Endothelial cell of umbilical vein (primary cell): ENCODE measurements around the gene PLD6.

Source experiments
- CTCF ChIP-seq, 2 donors: IDR thresholded peaks; 1 replicate in 1 of 2; 2 replicates in 1 of 2; pipeline ENCODE4 v1.5.1; 2011; ENCODE audit warnings: low read length in 2 of 2, mild to moderate bottlenecking in 2 of 2, moderate library complexity in 2 of 2, control low read depth in 1 of 2, inconsistent platforms in 1 of 2, low read depth in 1 of 2; ENCODE audit not compliant: insufficient read depth in 1 of 2; ENCODE audit errors: extremely low read depth in 1 of 2
- EZH2 ChIP-seq: IDR thresholded peaks from 2 replicates; pipeline ENCODE4 v1.6.1; 2012; ENCODE audit warnings: borderline replicate concordance, low read depth, mild to moderate bottlenecking, moderate library complexity, low read length, inconsistent platforms; ENCODE audit not compliant: severe bottlenecking
- POLR2A ChIP-seq: IDR thresholded peaks from 2 replicates; pipeline ENCODE4 v1.6.1; 2012; ENCODE audit warnings: low read depth, mild to moderate bottlenecking, control low read depth, low read length
- POLR2AphosphoS5 ChIP-seq: IDR thresholded peaks from 2 replicates; pipeline ENCODE4 v1.6.1; 2012; ENCODE audit warnings: low read depth, mild to moderate bottlenecking, control low read depth, low read length, moderate library complexity; ENCODE audit not compliant: insufficient read depth
- TF ChIP-seq, protein P1 (sequence below): IDR thresholded peaks from 2 replicates; pipeline ENCODE4 v1.6.1; 2011; ENCODE audit not compliant: insufficient read depth, insufficient read length

DNA sequence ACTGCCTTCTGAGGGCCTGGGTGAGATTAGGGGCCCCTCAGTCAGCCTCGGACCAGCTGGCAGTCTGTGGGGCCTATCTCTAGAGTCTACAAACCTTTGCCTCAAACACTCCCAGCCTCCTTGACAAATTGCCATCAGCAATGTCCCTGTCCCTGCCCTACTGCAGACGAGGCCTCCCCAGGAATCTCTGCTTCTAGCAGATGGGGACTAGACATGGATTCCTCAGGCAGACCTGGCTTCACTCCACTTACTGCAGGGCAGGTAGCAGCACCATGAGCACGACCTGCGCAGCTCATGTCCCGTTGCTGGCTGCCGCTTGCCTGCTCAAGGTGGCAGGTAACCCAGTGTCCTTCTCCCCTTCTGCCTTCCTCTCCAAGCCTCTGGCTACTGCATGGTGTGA lies 49.1 kb downstream of the PLD6 start:
- no peak for TF ChIP-seq CTCF (IDR thresholded peaks at IDR 0.05; ENCODE audit: extremely low read depth in 1 of 2, insufficient read depth in 1 of 2, low read depth in 1 of 2, low read length in 2 of 2)
- no peak for TF ChIP-seq POLR2A
- no peak for TF ChIP-seq EZH2
- no peak for TF ChIP-seq POLR2AphosphoS5
- TF ChIP-seq, protein P1, sequence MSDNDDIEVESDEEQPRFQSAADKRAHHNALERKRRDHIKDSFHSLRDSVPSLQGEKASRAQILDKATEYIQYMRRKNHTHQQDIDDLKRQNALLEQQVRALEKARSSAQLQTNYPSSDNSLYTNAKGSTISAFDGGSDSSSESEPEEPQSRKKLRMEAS: no peak
